GM18951 (cell line): ENCODE data around the gene SPAG6.
"Not testable (repeated sequence)": the region's sequence is repeated elsewhere in the genome, so short reads cannot be mapped to it uniquely, and the experiment has no call there.

Experiments used
- POLR2A ChIP-seq: IDR thresholded peaks from 4 replicates; pipeline ENCODE4 v1.6.1; 2011; ENCODE audit warnings: mild to moderate bottlenecking; ENCODE audit not compliant: insufficient read length, insufficient read depth; ENCODE audit errors: extremely low read depth
- in situ Hi-C: fragments of 300-500 bp; cut with MboI; formaldehyde crosslinking; loops from one replicate; pipeline ENCODE4 v1.12.0; 2022; ENCODE audit warnings: low sequenced_read_pairs, mixed read lengths, inconsistent platforms; ENCODE audit not compliant: unreplicated experiment

Gene SPAG6

GRCh38 chr10:22345301-22346095, at the start of gene SPAG6:
TSS of gene SPAG6 (plus strand) at chr10:22345496. CDS start at chr10:22345612, 116 bp downstream.
- in situ Hi-C loops = no loop called here

GRCh38 chr10:22301193-22301592, 44.1 kb upstream of the SPAG6 start:
- in situ Hi-C loops = no loop called here
- no peak for TF ChIP-seq POLR2A

More at GRCh38 chr10:22345301-22346095, at the start of gene SPAG6:
- TF ChIP-seq POLR2A = peak; percentile 41

GRCh38 chr10:22303461-22303860, 41.8 kb upstream of the SPAG6 start:
- no peak for TF ChIP-seq POLR2A
- in situ Hi-C loops = no loop called here

GRCh38 chr10:22305721-22306120, 39.6 kb upstream of the SPAG6 start:
- in situ Hi-C loops = no loop called here

GRCh38 chr10:22308390-22308789, 36.9 kb upstream of the SPAG6 start:
- no peak for TF ChIP-seq POLR2A
- in situ Hi-C loops = no loop called here

More at GRCh38 chr10:22305721-22306120, 39.6 kb upstream of the SPAG6 start:
- no peak for TF ChIP-seq POLR2A

- in situ Hi-C loops = no loop called here
- no peak for TF ChIP-seq POLR2A
These were observed 35.9 kb upstream of the SPAG6 start for GRCh38 chr10:22309180-22310000.

DNA sequence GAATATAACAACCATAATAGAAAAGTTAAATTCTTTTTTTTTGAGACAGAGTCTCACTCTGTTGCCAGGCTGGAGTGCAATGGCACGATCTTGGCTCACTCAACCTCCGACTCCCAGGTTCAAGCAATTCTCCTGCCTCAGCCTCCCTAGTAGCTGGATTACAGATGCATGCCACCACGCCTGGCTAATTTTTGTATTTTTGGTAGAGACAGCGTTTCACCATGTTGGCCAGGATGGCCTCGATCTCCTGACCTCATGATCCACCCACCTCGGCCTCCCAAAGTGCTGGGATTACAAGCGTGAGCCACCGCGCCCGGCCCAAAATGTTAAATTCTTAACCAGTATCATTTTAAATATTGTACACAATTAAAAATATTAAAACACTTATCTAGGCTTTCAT, 35.3 kb upstream of the SPAG6 start:
- in situ Hi-C loops = not testable (repeated sequence)

DNA sequence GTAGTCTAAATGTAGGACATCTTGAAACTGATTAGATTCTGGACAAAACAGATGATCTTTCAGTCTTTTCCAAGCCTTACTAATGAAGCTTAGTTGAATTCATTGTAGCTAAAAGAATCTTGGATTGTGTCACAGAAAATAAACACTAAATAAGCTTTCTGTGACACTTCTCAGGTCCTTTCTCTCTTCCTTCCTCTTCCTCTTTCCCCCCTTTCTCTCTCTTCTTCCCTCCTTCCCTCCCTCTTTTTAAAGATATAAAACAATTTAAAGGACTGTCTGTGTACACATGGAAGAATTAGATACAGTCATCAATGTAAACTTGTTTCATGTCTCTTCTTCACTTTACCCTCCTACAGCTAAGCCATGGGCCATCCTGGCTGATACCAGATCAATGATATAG, 34.4 kb upstream of the SPAG6 start:
- in situ Hi-C loops = no loop called here

GRCh38 chr10:22314852-22315251, 30.4 kb upstream of the SPAG6 start:
- no peak for TF ChIP-seq POLR2A
- in situ Hi-C loops = no loop called here

More for the DNA sequence above, 34.4 kb upstream of the SPAG6 start:
- no peak for TF ChIP-seq POLR2A

GRCh38 chr10:22315455-22316285, 29.6 kb upstream of the SPAG6 start:
- no peak for TF ChIP-seq POLR2A
- in situ Hi-C loops = no loop called here

DNA sequence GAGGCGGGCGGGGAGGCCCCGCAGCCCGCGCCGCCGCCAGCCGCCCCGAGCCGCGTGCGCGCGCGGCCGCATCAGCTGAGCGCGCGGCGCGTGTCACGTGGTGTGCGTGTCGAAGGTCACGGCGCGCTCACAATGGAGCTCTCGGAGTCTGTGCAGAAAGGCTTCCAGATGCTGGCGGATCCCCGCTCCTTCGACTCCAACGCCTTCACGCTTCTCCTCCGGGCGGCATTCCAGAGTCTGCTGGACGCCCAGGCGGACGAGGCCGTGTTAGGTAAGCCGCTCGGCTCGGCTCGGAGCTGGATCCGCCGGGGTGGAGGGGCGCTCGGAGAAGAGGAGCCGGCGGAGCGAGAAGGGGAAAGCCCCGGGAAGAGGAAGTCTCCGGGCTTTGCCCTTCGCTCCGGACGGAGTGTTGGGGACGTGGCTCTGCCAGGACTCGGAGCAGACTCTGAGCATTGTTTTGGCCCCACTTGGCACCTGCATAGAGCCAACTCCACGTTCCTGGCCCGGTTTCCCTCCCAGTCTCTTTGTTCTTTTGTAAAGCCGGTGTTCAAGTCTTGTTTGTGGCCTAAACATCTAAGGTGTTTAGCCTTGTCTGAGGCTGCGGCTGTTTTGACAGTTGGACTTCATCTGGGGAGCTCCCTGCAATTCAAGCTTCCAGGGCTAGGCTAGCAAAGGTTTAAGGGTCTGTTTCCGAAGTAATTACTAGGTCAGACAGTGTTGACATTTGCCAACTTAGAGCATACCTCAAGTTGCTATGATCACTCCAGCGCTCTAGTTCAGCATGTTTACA, 28.8 kb upstream of the SPAG6 start, which contains the start of gene COMMD3:
Gene COMMD3 (plus strand): TSS at position 103 of the 790 bp plus-strand sequence. CDS start 30 bp downstream, at position 133.
- peak; percentile 97 for TF ChIP-seq POLR2A
- in situ Hi-C loops = no loop called here

GRCh38 chr10:22317076-22317370, 28.3 kb upstream of the SPAG6 start:
- TF ChIP-seq POLR2A = no peak
- in situ Hi-C loops = no loop called here
